Hepatocyte (in vitro differentiated cells): ENCODE data around the gene USP37. TPM values are rescaled to one million over a fixed set of nuclear protein-coding genes. Genes with fewer than 3 reads are reported as not detected.

ENCODE experiments used
- DNase-seq: peaks from one replicate; pipeline ENCODE4 v3.0.0-alpha.2; 2016; ENCODE audit warnings: low spot score
- H2AFZ ChIP-seq: fragments of 200-600 bp; sonication (generic); 2 replicates; pipeline ENCODE4 v1.6.0; 2016; ENCODE audit warnings: antibody characterized with exemption, mild to moderate bottlenecking
- H3K27ac ChIP-seq: fragments of 200-600 bp; sonication (generic); 2 replicates; pipeline ENCODE4 v1.5.1; 2016; ENCODE audit warnings: mild to moderate bottlenecking
- H3K27me3 ChIP-seq: fragments of 200-600 bp; sonication (generic); 2 replicates; pipeline ENCODE4 v1.6.1; 2016
- H3K36me3 ChIP-seq: fragments of 200-600 bp; sonication (generic); replicated peaks from 2 replicates; pipeline ENCODE4 v1.5.1; 2016; ENCODE audit warnings: low read depth; ENCODE audit not compliant: insufficient read depth
- H3K4me1 ChIP-seq: fragments of 200-600 bp; sonication (generic); 2 replicates; pipeline ENCODE4 v1.5.1; 2016; ENCODE audit warnings: mild to moderate bottlenecking, moderate library complexity; ENCODE audit not compliant: insufficient read depth
- H3K4me2 ChIP-seq: fragments of 200-600 bp; sonication (generic); 2 replicates; pipeline ENCODE4 v1.6.0; 2016
- H3K4me3 ChIP-seq: fragments of 200-600 bp; sonication (generic); 2 replicates; pipeline ENCODE4 v1.5.1; 2016; ENCODE audit warnings: mild to moderate bottlenecking
- H3K79me2 ChIP-seq: fragments of 200-600 bp; sonication (generic); 2 replicates; pipeline ENCODE4 v1.6.0; 2017; ENCODE audit warnings: mild to moderate bottlenecking
- H3K9me2 ChIP-seq: fragments of 200-600 bp; sonication (generic); replicated peaks from 2 replicates; pipeline ENCODE4 v1.6.0; 2017; ENCODE audit warnings: mild to moderate bottlenecking; ENCODE audit not compliant: insufficient read depth
- H3K9me3 ChIP-seq: fragments of 200-600 bp; sonication (generic); 2 replicates; pipeline ENCODE4 v1.5.1; 2016; ENCODE audit warnings: low read depth, mild to moderate bottlenecking
- H4K20me1 ChIP-seq: fragments of 200-600 bp; sonication (generic); 2 replicates; pipeline ENCODE4 v1.6.0; 2016; ENCODE audit warnings: mild to moderate bottlenecking; ENCODE audit not compliant: insufficient read depth, poor library complexity, severe bottlenecking
- CTCF ChIP-seq: fragments of 200-600 bp; sonication (generic); IDR thresholded peaks from 2 replicates; pipeline ENCODE4 v1.5.1; 2016; ENCODE audit warnings: antibody characterized with exemption, mild to moderate bottlenecking; ENCODE audit not compliant: poor library complexity
- EZH2 ChIP-seq: fragments of 200-600 bp; sonication (generic); IDR thresholded peaks from 2 replicates; pipeline ENCODE4 v1.6.1; 2016; ENCODE audit warnings: antibody characterized with exemption, mild to moderate bottlenecking, borderline replicate concordance
- EZH2phosphoT487 ChIP-seq: fragments of 200-600 bp; sonication (generic); IDR thresholded peaks from one replicate; pipeline ENCODE4 v1.6.1; 2018; ENCODE audit warnings: antibody characterized with exemption, mild to moderate bottlenecking, low read depth, moderate library complexity; ENCODE audit not compliant: unreplicated experiment, severe bottlenecking
- WGBS: methylation state at CpG from one replicate; pipeline ENCODE4 v1.1.6; 2016; ENCODE audit warnings: low lambda C conversion rate; ENCODE audit errors: missing lambda C conversion rate; 5-methylcytosine and 5-hydroxymethylcytosine counted together
- polyA plus RNA-seq: library from polyadenylated mRNA; unstranded; fragments of >200 nt; fragmentation: Nextera tagmentation; extraction: Ambion mirVana; gene quantifications from 2 replicates; pipeline ENCODE4 v1.2.1, GENCODE V29; 2016
- total RNA-seq: library from RNA; depleted of rRNA; stranded (reverse); fragments of >200 nt; gene quantifications from 2 replicates; pipeline ENCODE4 v1.2.3, GENCODE V29; 2014

USP37 gene
- total and polyA plus RNA-seq, 2 experiments from 2014 or later = 5.7 to 10.2 TPM

- no peaks in the 10 kb centered on the region for H4K20me1 ChIP-seq
- no peak overlapping the region for H2AFZ ChIP-seq
- H3K4me1 ChIP-seq = no peaks in the 10 kb centered on the region
- no peak overlapping the region for H3K4me2 ChIP-seq
- TF ChIP-seq EZH2 (no peak), CTCF (no peak), EZH2phosphoT487 (no peak)
- H3K36me3 ChIP-seq = no peaks in the 10 kb centered on the region
- no peaks in the 10 kb centered on the region for H3K9me3 ChIP-seq
- H3K4me3 ChIP-seq = no peak overlapping the region
- no peaks in the 10 kb centered on the region for H3K9me2 ChIP-seq
- no peak overlapping the region for H3K27ac ChIP-seq
- H3K27me3 ChIP-seq = no peaks in the 10 kb centered on the region
- no peak for DNase-seq
- H3K79me2 ChIP-seq = no peaks in the 10 kb centered on the region
These were observed 59.9 kb downstream of the USP37 start for GRCh38 chr2:218508299-218508698.

- H3K27me3 ChIP-seq = no peaks in the 10 kb centered on the region
- peaks cover 7% of the 10 kb centered on the region for H3K4me1 ChIP-seq
- no peaks in the 10 kb centered on the region for H3K9me3 ChIP-seq
- no peaks in the 10 kb centered on the region for H3K9me2 ChIP-seq
- no peak overlapping the region for H3K27ac ChIP-seq
- no peak overlapping the region for H3K4me3 ChIP-seq
- no peak overlapping the region for H3K4me2 ChIP-seq
- no peak for DNase-seq
- H2AFZ ChIP-seq = no peak overlapping the region
- H3K79me2 ChIP-seq = no peaks in the 10 kb centered on the region
- no peak for TF ChIP-seq CTCF
- no peak for TF ChIP-seq EZH2
- no peak for TF ChIP-seq EZH2phosphoT487
- H4K20me1 ChIP-seq = no peaks in the 10 kb centered on the region
- no peaks in the 10 kb centered on the region for H3K36me3 ChIP-seq
- 98% methylated on average over 6 of the region's 6 CpGs for WGBS
These were observed 62.3 kb downstream of the USP37 start for GRCh38 chr2:218505754-218506371.

GRCh38 chr2:218501665-218502064 is 66.5 kb downstream of the USP37 start:
- peak; percentile 8 for DNase-seq
- Histone ChIP-seq H3K79me2 (no peaks in the 10 kb centered on the region), H3K27me3 (no peaks in the 10 kb centered on the region), H3K36me3 (no peaks in the 10 kb centered on the region), H3K9me3 (no peaks in the 10 kb centered on the region), H4K20me1 (no peaks in the 10 kb centered on the region), H3K4me3 (no peak overlapping the region), H3K4me1 (peaks cover 7% of the 10 kb centered on the region), H3K9me2 (no peaks in the 10 kb centered on the region), H3K4me2 (no peak overlapping the region), H3K27ac (peak overlapping the region; percentile 49), H2AFZ (no peak overlapping the region)
- no peak for TF ChIP-seq EZH2phosphoT487
- TF ChIP-seq EZH2 = no peak
- TF ChIP-seq CTCF = no peak
- WGBS = 61% methylated on average over 2 of the region's 2 CpGs
